AG10803 (cell line): ENCODE data around the gene ERGIC1.

Experiments
- DNase-seq: peaks from one replicate; pipeline ENCODE4 v3.0.0; 2010; ENCODE audit warnings: low read depth
- H3K4me3 ChIP-seq: 2 replicates; pipeline ENCODE4 v1.5.1; 2011; ENCODE audit warnings: mild to moderate bottlenecking, low read length, control low read depth
- TF ChIP-seq, protein P1 (sequence below): conservative IDR thresholded peaks from 2 replicates; pipeline ENCODE4 v1.5.1; 2011; ENCODE audit warnings: mild to moderate bottlenecking, low read length, control low read depth, inconsistent platforms

ERGIC1 gene

DNA sequence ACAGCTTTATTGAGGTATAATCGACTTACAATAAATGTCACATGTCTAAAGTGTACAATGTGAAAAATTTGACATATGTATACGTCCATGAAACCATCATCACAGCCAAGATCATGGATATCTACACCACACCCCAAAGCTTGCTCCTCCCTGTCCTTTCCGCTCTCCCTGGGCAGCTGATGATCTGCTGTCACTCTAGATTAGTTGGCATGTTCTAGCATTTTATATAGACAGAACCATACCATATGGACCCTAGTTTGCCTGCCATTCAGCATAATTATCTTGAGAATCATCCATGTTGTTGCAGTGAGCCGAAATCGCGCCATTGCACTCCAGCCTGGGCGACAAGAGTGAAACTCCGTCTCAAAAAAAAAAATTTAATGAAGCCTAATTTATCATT lies 42.5 kb downstream of the ERGIC1 start:
- no peak overlapping the region for H3K4me3 ChIP-seq
- no peak for DNase-seq
- TF ChIP-seq, protein P1, sequence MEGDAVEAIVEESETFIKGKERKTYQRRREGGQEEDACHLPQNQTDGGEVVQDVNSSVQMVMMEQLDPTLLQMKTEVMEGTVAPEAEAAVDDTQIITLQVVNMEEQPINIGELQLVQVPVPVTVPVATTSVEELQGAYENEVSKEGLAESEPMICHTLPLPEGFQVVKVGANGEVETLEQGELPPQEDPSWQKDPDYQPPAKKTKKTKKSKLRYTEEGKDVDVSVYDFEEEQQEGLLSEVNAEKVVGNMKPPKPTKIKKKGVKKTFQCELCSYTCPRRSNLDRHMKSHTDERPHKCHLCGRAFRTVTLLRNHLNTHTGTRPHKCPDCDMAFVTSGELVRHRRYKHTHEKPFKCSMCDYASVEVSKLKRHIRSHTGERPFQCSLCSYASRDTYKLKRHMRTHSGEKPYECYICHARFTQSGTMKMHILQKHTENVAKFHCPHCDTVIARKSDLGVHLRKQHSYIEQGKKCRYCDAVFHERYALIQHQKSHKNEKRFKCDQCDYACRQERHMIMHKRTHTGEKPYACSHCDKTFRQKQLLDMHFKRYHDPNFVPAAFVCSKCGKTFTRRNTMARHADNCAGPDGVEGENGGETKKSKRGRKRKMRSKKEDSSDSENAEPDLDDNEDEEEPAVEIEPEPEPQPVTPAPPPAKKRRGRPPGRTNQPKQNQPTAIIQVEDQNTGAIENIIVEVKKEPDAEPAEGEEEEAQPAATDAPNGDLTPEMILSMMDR = no peak

DNA sequence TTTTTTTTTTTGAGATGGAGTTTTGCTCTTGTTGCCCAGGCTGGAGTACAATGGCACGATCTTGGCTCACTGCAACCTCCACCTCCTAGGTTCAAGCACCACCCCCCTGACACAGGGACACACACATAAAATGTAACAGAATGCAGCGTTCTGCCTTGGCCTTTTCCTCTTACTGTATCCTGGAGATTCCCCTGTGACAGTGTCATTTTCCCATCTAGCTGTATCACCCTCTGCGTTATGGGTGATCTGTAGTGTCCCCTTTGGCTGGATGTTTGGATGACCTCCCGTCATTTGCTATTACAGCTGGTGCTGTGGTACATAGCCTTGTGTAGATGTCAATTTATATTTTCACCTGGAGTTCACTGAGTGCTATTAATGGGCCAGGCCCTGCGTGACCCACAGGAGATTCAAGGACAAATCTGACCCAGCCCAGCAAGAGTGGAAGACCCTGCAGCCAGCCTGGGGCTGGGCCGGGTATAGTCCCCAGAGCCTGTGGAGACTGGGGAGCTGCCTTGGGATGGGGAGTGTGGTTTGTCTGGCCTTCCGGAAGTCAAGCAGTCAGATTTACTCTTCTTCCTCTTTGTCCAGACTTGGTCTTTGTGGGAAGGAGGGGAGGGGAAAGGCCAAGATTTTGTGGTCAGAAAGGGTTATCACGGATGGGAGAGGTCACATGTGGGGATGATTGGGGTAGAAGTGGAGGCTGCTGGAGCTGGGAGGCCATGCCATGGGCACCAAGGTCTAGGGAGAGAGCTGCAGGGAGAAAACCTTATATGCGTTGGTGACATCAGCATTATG lies 43.6 kb downstream of the ERGIC1 start:
- H3K4me3 ChIP-seq = no peak overlapping the region
- TF ChIP-seq, protein P1 = no peak
- DNase-seq = no peak

DNA sequence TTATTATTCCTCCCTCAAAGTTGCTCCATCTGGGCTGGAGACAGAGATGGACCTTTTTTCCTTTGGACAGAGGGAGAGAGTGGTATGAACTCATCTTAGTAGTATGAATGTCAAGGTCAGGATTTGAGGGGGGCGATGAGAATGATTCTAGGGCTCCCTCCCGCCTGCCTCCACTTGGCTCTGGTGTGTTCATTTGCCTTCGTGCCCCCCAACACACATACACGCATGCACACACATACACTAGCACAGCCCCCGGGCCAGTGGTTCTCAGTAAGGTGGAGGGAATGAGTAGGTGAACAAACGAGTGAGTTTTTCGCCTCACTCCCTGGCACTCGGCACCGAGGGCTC lies 44.5 kb downstream of the ERGIC1 start:
- TF ChIP-seq, protein P1 = no peak
- peak overlapping the region; percentile 47 for H3K4me3 ChIP-seq
- DNase-seq = no peak

DNA sequence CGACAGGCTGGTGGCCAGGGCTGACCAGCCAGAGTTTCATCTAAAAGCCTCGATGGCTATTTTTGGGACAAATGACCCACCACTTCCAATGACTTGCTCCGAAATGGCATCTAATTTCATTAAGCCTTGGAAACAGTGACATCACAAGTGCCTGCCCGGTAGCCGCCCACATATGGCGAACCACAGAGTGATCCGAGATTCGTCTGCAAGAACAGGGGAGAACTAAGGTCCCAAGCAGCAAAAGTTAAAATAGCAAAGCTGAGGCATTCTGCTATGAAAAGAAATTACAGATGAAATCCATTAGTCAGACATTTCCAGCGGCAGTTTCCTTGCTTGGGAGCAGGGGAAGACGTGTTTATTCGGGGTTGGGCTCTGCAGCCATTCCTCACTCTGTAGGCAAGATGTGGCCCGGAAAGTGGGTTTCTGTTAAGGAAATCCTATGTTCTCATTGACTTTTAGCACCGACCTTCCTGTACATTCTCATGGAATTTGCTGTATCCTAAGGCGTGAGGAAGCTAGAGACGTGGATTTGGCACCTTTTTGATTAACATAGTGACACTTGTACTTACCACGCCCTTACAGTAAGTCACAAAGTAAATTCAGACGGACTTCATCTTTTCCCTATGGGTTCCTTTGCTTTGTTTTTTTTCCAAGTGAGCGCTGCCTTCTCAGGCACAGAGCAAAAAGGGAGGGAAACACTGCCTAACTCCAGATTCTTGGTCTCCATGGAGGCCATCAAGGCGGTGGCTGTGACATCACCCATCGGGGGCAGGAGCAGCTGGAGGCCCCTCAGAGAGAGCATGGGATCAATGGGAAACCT lies 45.1 kb downstream of the ERGIC1 start:
- TF ChIP-seq, protein P1 = no peak
- peak overlapping the region; percentile 47 for H3K4me3 ChIP-seq
- peak; percentile 70 for DNase-seq

DNA sequence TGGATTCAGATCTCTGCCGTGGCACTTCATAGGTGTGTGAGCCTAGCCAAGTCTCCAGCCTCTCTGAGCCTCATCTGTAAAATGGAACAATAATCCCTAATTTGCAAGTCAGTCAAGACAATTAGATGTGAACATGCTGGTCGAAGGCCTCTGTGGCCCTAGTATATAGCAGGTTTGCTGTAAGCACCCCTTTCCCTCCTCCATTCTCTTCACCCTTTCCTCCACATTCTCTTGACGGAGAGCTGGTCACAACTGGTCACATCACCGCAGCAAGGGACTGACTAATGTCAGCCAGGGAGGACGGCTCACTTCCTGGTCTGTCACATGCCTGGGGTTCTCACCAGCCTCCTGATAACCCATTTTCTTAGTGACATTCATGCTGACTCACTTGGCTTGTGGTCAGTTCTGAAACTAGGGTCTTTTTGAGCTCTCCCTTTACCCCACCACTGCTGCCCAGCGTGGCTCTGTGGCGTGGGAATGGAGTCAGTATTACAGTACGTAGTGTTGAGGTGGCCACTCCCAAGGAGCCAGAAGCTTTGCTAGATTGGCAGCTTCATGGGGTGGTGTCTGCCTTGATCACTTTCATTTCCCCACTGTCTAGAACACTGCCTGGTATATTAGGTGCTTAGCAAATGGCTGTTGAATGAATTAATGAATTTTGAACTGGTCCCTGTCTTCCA lies 47.8 kb downstream of the ERGIC1 start:
- TF ChIP-seq, protein P1 = no peak
- peak; percentile 56 for DNase-seq
- no peak overlapping the region for H3K4me3 ChIP-seq

DNA sequence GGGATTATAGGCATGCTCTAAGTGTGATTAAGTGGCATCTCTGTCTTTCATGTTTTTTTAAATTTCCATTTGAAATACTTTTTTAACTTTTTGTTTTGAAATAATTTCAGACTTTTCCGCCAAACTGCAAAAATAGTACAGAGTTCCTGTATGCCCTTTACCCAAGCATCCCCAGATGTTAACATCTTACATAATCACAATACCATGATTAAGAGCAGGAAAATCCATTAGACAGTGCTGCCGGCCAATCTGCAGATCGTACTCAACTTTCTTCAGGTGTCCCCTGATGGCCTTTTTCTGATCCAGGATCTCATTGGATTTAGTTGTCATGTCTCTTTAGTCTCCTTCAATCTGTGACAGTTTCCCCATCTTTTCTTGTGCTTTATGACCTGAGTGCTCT lies 49.0 kb downstream of the ERGIC1 start:
- H3K4me3 ChIP-seq = no peak overlapping the region
- TF ChIP-seq, protein P1 = no peak
- no peak for DNase-seq
